A549 (cell line): ENCODE results near the gene SOD1. TPM values are rescaled to one million over a fixed set of nuclear protein-coding genes. Genes with fewer than 3 reads are reported as not detected.

Source experiments
- ATAC-seq, 2 experiments: fragments of 200-7000 bp in 1 of 2; fragments of >200 bp in 1 of 2; cut with Nextera tagmentation in 1 of 2; cut with Tn5 transposase in 1 of 2; 3 replicates each; pipeline versions ENCODE4 v1.8.0 to v1.9.1; 2018 to 2020; ENCODE audit warnings: mild to moderate bottlenecking in 1 of 2, moderate library complexity in 1 of 2
- CTCF ChIA-PET: fragments of 300-600 bp; sonication (Branson Sonifier 250); formaldehyde crosslinking; extraction: SDS; loops from one replicate; lab custom pipeline; 2021; ENCODE audit warnings: antibody characterized with exemption, inconsistent platforms; lab: Yijun Ruan, JAX
- POLR2A ChIA-PET: fragments of 350-600 bp; formaldehyde crosslinking; extraction: SDS; loops from one replicate; lab custom pipeline; 2021; ENCODE audit warnings: antibody characterized with exemption, inconsistent platforms; lab: Yijun Ruan, JAX
- DNase-seq, 2 experiments: peaks; one replicate each; pipeline versions ENCODE4 v3.0.0 to v3.0.0-alpha.2; 2011 to 2016; ENCODE audit warnings: low read depth in 1 of 2, low spot score in 1 of 2
- FAIRE-seq: peaks from 2 replicates; lab custom pipeline; 2011; peaks lifted over from hg19 to GRCh38; lab: Jason Lieb, UNC
- H3K27ac ChIP-seq, 2 experiments: fragments of >200 bp; sonication (Bioruptor Twin); formaldehyde crosslinking; 3 replicates each; pipeline ENCODE4 v1.5.1; 2016 to 2017
- H3K4me1 ChIP-seq: fragments of >200 bp; sonication (Bioruptor Twin); formaldehyde crosslinking; 3 replicates; pipeline ENCODE4 v1.6.1; 2016
- H3K4me2 ChIP-seq: fragments of >200 bp; sonication (Bioruptor Twin); formaldehyde crosslinking; 3 replicates; pipeline ENCODE4 v1.6.1; 2016
- H3K4me3 ChIP-seq: fragments of >200 bp; sonication (Bioruptor Twin); formaldehyde crosslinking; 3 replicates; pipeline ENCODE4 v1.5.1; 2016
- H3K9me3 ChIP-seq: fragments of >200 bp; sonication (Bioruptor Twin); formaldehyde crosslinking; 3 replicates; pipeline ENCODE4 v1.6.1; 2016
- BHLHE40 ChIP-seq: IDR thresholded peaks from 2 replicates; pipeline ENCODE4 v1.6.1; 2012; ENCODE audit warnings: low read depth, low read length, inconsistent platforms
- CBX2 ChIP-seq: fragments of 200-600 bp; sonication (generic); IDR thresholded peaks from 2 replicates; pipeline ENCODE4 v1.6.1; 2016; ENCODE audit warnings: low read depth, mild to moderate bottlenecking, borderline replicate concordance
- CHD2 ChIP-seq: fragments of 150-350 bp; IDR thresholded peaks from 2 replicates; pipeline ENCODE4 v1.6.1; 2014; ENCODE audit warnings: low read length; ENCODE audit not compliant: partially characterized antibody
- EHF ChIP-seq: fragments of 250-450 bp; sonication (Bioruptor Pico); IDR thresholded peaks from 2 replicates; pipeline ENCODE4 v1.5.0; 2020; ENCODE audit warnings: mild to moderate bottlenecking
- EHMT2 ChIP-seq: fragments of 200-600 bp; sonication (generic); IDR thresholded peaks from 2 replicates; pipeline ENCODE4 v1.6.1; 2016; ENCODE audit warnings: antibody characterized with exemption, low read depth, mild to moderate bottlenecking, moderate library complexity
- ELK1 ChIP-seq: fragments of 150-350 bp; IDR thresholded peaks from 2 replicates; pipeline ENCODE4 v1.6.1; 2014; ENCODE audit warnings: low read depth, mild to moderate bottlenecking, low read length
- FOSL2 ChIP-seq, 2 experiments: fragments of 450-650 bp in 1 of 2; fragments of >200 bp in 1 of 2; sonication (Bioruptor Twin) in 1 of 2; formaldehyde crosslinking; IDR thresholded peaks; 2 replicates each; pipeline versions ENCODE4 v1.5.0 to v1.6.1; 2016 to 2020; ENCODE audit warnings: mild to moderate bottlenecking in 1 of 2, moderate library complexity in 1 of 2
- HDAC2 ChIP-seq: fragments of 200-600 bp; sonication (generic); IDR thresholded peaks from 2 replicates; pipeline ENCODE4 v1.6.1; 2016
- HOXB13 ChIP-seq: fragments of 250-450 bp; sonication (Bioruptor Pico); IDR thresholded peaks from 2 replicates; pipeline ENCODE4 v1.5.0; 2020; ENCODE audit warnings: low read depth, mild to moderate bottlenecking, moderate library complexity
- MAX ChIP-seq: IDR thresholded peaks from 2 replicates; pipeline ENCODE4 v1.6.1; 2012
- MYC ChIP-seq: IDR thresholded peaks from 2 replicates; pipeline ENCODE4 v1.6.1; 2012; ENCODE audit warnings: mild to moderate bottlenecking, inconsistent platforms, low read length, improper control_type of control experiment, borderline replicate concordance
- NR3C1 ChIP-seq: fragments of >200 bp; sonication (Bioruptor Twin); formaldehyde crosslinking; IDR thresholded peaks from 3 replicates; pipeline ENCODE4 v1.6.1; 2017
- PBX3 ChIP-seq: IDR thresholded peaks from 2 replicates; pipeline ENCODE4 v1.6.1; 2012
- POLR2A ChIP-seq: IDR thresholded peaks from 2 replicates; pipeline ENCODE4 v1.6.1; 2012; ENCODE audit warnings: mild to moderate bottlenecking, low read length
- RCOR1 ChIP-seq: fragments of 150-350 bp; IDR thresholded peaks from 2 replicates; pipeline ENCODE4 v1.6.1; 2014; ENCODE audit warnings: antibody characterized with exemption, low read length, low read depth
- RFX5 ChIP-seq: fragments of 450-650 bp; IDR thresholded peaks from 2 replicates; pipeline ENCODE4 v1.7.1; 2014; ENCODE audit warnings: antibody characterized with exemption, mild to moderate bottlenecking, moderate library complexity
- SMC3 ChIP-seq: fragments of >200 bp; sonication (Bioruptor Twin); formaldehyde crosslinking; IDR thresholded peaks from 3 replicates; pipeline ENCODE4 v1.6.1; 2018; ENCODE audit warnings: inconsistent platforms
- TP53 ChIP-seq: fragments of 250-450 bp; sonication (Bioruptor Pico); IDR thresholded peaks from 2 replicates; pipeline ENCODE4 v1.5.0; 2021; ENCODE audit warnings: mild to moderate bottlenecking, moderate library complexity
- ZFP36 ChIP-seq: fragments of 450-650 bp; IDR thresholded peaks from 2 replicates; pipeline ENCODE4 v1.6.1; 2014; ENCODE audit warnings: borderline replicate concordance; ENCODE audit not compliant: partially characterized antibody
- ZNF302 ChIP-seq: fragments of 250-450 bp; sonication (Bioruptor Pico); IDR thresholded peaks from 2 replicates; pipeline ENCODE4 v1.9.0; 2021; ENCODE audit warnings: inconsistent platforms, mild to moderate bottlenecking, moderate library complexity
- ZSCAN20 ChIP-seq: fragments of 250-450 bp; sonication (Bioruptor Pico); IDR thresholded peaks from 2 replicates; pipeline ENCODE4 v1.8.0; 2022; ENCODE audit warnings: mild to moderate bottlenecking, moderate library complexity
- WGBS: methylation state at CpG from one replicate; pipeline ENCODE4 v1.1.6; 2017; ENCODE audit errors: missing lambda C conversion rate; 5-methylcytosine and 5-hydroxymethylcytosine counted together
- polyA plus RNA-seq, 4 experiments: library from polyadenylated mRNA; depleted of rRNA in 3 of 4; stranded (reverse); fragments of >200 nt; fragmentation: RNase III in 1 of 4; extraction: RNeasy Plus Mini Kit Qiagen cat#74134 plus additional on column Dnase treatment in 1 of 4; gene quantifications; 2 replicates in 3 of 4; 3 replicates in 1 of 4; pipeline ENCODE4 v1.2.3, GENCODE V29; 2011 to 2017

SOD1 gene
- polyA plus RNA-seq, 2 of the 4 experiments (the other 2 are of a cell fraction), result 488 to 551 TPM

- no peak overlapping the region for H3K27ac ChIP-seq
- CTCF ChIA-PET, result interaction anchor here (0.5 kb wide), 1 partner anchor 150 kb away, joined by 3 read pairs; no protein-coding TSS in a partner anchor
- no peak overlapping the region for H3K4me2 ChIP-seq
- WGBS, result over 99% methylated on average over 5 of the region's 5 CpGs
- no peaks in the 10 kb centered on the region for H3K9me3 ChIP-seq
- H3K4me1 ChIP-seq, result peaks cover 20% of the 10 kb centered on the region
- TF ChIP-seq ZSCAN20, result no peak
- no peak for TF ChIP-seq CHD2
- TF ChIP-seq HOXB13 (CRISPR knock-in tag), result no peak
- no peak for TF ChIP-seq NR3C1
- TF ChIP-seq SMC3, result no peak
- TF ChIP-seq EHF (CRISPR knock-in tag), result no peak
- no peak for TF ChIP-seq CBX2
- TF ChIP-seq POLR2A, result no peak
- TF ChIP-seq ZFP36, result no peak
- TF ChIP-seq PBX3, result no peak
- TF ChIP-seq BHLHE40, result no peak
- no peak overlapping the region for H3K4me3 ChIP-seq
- ATAC-seq (no peak), DNase-seq (no peak), FAIRE-seq (no peak)
- POLR2A ChIA-PET, result no interaction called here
Measured at GRCh38 chr21:31667132-31667531, 7.6 kb downstream of the SOD1 start.

- DNase-seq, result no peak
- H3K9me3 ChIP-seq, result no peaks in the 10 kb centered on the region
- FAIRE-seq, result no peak
- no peak overlapping the region for H3K4me3 ChIP-seq
- H3K27ac ChIP-seq, result no peak overlapping the region
- H3K4me1 ChIP-seq, result peaks cover 16% of the 10 kb centered on the region; the same call in 2 of the 3 replicates
- ChIA-PET POLR2A (no interaction called here), CTCF (no interaction called here)
- ATAC-seq, result no peak
- no peak overlapping the region for H3K4me2 ChIP-seq
- TF ChIP-seq MAX, result no peak
- TF ChIP-seq MYC, result no peak
- no peak for TF ChIP-seq HDAC2
- no peak for TF ChIP-seq TP53 (CRISPR knock-in tag)
- no peak for TF ChIP-seq SMC3
- no peak for TF ChIP-seq EHMT2
- TF ChIP-seq ZFP36, result no peak
- no peak for TF ChIP-seq FOSL2 (IDR thresholded peaks at IDR 0.05)
- TF ChIP-seq FOSL2 (CRISPR knock-in tag; IDR thresholded peaks at IDR 0.05), result no peak
- TF ChIP-seq, all 56 proteins: peak for 0
Measured at GRCh38 chr21:31667639-31668038, 8.1 kb downstream of the SOD1 start.

- Histone ChIP-seq H3K4me2 (no peak overlapping the region), H3K4me3 (no peak overlapping the region)
- DNase-seq, result no peak
- ATAC-seq, result no peak
- CTCF ChIA-PET, result no interaction called here
- TF ChIP-seq ZNF302 (CRISPR knock-in tag), result no peak
- TF ChIP-seq, all 56 proteins: peak for 0
- FAIRE-seq, result no peak
- POLR2A ChIA-PET, result no interaction called here
- Histone ChIP-seq H3K9me3 (no peaks in the 10 kb centered on the region), H3K27ac (no peak overlapping the region), H3K4me1 (peaks cover 16% of the 10 kb centered on the region; the same call in 2 of the 3 replicates)
- WGBS, result 80% methylated on average over 2 of the region's 2 CpGs
Measured at GRCh38 chr21:31668651-31669491, 9.4 kb downstream of the SOD1 start.

- CTCF ChIA-PET, result no interaction called here
- FAIRE-seq, result no peak
- no peak overlapping the region for H3K4me3 ChIP-seq
- peaks cover 16% of the 10 kb centered on the region; the same call in 2 of the 3 replicates for H3K4me1 ChIP-seq
- POLR2A ChIA-PET, result no interaction called here
- no peak overlapping the region for H3K27ac ChIP-seq
- TF ChIP-seq RFX5, result no peak
- no peak for TF ChIP-seq RCOR1
- TF ChIP-seq FOSL2 (IDR thresholded peaks at IDR 0.05), result no peak
- no peak for TF ChIP-seq FOSL2 (CRISPR knock-in tag; IDR thresholded peaks at IDR 0.05)
- no peak for TF ChIP-seq POLR2A
- no peak for TF ChIP-seq ELK1
- H3K9me3 ChIP-seq, result no peaks in the 10 kb centered on the region
- no peak for DNase-seq
- no peak overlapping the region for H3K4me2 ChIP-seq
- 83% methylated on average over 6 of the region's 6 CpGs for WGBS
- no peak for ATAC-seq
Measured at GRCh38 chr21:31670070-31670469, 10.6 kb downstream of the SOD1 start.
